ENCODE results near the gene RAB40B.
A peak's percentile ranks its signal among the peaks of the same experiment; 100 is the strongest.

Gene RAB40B

DNA sequence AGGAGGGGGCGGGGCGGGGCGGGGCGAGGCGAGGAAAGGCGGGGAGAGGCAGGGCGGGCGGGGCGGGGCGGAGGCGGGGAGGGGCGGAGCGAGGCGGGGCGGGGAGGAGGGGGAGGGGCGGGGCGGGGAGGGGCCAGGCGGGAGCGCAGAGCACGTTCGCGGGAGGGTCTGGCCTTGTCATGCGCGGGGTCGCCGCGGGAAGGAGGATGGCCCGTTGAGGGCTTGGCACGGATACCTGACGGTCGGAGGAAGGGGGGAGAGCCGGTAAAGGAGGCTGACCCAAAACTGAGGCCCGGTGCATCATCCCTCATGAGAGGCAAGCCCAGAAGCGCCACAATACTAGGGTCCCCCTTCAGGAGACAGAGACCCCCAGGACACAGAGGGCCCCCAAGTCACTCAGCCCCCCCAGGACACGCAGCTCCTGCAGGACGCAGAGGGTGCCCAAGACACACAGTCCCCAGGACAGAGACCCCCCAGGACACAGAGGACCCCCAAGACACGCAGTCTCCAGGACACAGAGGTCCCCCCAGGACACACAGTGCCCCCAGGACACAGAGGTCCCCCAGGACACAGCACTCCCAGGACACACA lies 49.7 kb downstream of the RAB40B start:
- peak; percentile 20 to 67 (median 30) for DNase-seq

DNA sequence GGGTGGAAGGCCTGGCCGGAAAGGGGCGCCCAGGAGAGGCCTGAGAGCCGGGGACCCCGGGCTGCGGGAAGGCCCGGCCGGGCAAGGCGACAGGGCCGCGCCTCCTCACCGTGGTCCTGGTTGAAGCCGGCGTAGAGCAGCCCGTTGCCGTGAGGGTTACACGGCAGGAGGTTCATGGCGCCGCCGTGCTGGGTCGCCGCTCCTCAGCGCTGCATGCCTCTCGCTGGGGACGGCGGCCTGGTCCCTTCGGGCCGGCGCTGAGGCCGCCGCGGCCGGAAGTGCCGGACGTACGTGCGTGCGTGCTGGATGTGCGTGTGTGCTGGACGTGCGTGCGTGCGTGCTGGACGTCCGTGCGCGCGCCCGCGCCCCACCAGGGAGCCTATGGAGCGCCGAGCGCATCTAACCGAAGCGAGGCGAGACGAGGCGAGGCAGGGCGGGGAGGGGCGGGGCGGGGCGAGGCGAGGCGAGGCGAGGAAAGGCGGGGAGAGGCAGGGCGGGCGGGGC lies 50.3 kb downstream of the RAB40B start, which contains the start of gene WDR45B:
TSS of gene WDR45B (minus strand) at position 280 of the 504 bp plus-strand sequence. CDS start at position 176, 104 bp downstream.
- peak; percentile 91 to 96 (median 94) for DNase-seq

DNA sequence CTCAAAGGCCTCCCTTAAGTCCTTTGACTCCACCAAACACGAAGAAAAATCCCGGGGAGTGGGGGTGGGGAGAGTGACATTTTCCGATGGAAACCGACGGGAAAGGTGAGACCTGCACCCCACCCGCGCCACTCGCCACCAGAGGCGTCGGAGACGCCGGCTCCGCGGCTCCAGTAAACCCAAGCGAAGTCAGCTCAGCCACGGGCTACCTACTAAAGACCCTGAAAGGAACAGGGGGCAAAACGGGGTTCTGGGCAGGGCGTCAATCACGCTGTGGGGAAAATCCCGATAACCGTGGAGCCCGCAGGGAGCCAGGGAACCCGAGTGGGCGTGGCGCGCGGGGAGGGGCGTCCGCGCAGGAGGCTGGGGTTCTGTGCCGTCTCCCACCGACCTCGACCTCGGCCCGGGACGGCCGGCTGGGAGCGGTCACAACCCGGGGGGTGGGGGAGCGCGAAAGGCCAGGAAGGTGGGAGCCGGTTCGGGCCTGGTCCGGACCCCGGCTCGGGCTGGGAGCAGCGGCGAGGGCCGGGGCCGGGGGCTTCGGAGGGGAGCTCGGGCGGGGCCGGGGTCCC lies 50.8 kb downstream of the RAB40B start:
- DNase-seq: peak in 2 of 3 experiments; percentile 40 to 58

DNA sequence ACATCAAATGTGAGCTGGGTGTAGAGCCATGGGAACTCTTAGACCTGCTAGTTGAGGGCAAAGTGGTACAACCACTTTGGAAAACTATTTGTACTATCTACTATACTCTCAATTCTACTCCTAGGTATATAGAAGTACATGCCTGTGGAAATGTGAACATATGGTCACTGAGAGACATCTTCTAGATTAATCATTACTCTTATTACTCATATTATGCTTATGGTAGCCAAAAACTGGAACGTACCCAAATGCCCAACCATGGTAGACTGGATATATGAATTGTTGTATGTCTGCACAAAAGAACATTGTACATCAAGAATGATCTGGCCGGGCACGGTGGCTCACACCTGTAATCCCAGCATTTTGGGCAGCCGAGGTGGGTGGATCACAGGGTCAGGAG lies 53.0 kb downstream of the RAB40B start:
- DNase-seq: no peak

DNA sequence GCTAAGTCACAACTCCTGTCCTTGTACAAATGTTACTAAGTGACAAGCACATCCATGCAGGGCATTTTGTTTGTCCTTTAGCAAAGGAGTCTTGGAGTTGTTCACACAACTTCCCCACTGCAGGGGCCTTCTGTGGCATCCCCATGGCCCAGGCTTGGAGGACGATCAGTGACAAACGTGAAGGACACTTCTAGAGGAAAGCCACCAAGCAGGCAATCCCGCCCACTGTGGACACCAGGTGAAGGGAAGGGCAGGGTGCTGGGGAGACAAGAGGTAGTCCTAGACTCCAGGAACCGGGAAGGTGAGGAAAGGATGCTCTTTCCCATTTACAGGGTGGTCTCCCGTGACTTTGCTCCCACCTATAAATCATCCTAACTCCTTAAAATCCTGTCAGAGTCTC lies 54.4 kb downstream of the RAB40B start:
- no peak for DNase-seq

DNA sequence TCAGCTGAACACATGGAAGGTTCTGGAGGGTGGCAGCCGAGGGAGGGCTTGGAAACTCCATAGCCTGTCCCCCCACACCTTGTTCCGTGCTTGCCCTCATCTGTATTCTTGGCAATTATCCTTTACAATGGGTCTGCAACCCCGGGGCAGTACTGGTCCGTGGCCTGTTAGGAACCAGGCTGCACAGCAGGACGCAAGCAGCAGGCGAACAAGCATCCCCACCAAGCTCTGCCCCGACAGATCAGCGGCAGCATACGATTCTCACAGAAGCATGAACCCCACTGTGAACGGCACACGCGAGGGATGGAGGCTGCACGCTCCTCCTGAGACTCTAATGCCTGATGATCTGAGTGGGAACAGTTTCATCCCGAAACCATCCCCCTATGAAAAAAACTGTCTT lies 56.5 kb downstream of the RAB40B start:
- DNase-seq: no peak

DNA sequence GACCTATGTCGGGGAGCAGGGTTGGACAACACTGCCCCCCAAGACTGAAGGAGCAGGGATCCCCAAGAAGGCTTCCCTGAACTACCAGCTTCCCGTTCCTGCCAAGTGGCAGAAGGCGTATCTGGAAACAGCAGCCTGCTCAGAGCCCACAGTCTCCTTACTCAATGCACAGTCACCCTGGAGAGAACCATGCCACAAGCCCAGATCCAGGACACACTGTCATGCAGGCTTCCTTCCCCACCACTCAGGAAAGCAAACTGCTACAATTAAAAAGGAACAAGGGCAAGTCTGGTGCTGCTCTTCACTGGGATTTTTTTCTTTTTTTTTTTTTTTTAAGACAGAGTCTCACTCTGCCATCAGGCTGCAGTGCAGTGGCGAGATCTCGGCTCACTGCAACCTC lies 58.5 kb downstream of the RAB40B start:
- DNase-seq: no peak

DNA sequence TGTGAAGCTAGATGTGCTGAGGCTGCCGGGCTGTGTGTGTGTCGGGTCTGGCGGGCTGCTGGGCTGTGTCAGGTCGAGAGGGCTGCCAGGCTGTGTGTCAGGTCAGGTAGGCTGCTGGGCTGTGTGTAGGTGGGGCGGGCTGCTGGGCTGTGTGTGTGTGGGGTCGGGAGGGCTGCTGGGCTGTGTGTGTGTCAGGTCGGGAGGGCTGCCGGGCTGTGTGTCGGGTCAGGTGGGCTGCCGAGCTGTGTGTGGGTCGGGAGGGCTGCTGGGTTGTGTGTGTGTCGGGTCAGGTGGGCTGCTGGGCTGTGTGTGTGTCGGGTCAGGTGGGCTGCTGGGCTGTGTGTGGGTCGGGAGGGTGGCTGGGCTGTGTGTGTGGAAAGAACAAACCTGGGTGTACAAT lies 58.9 kb downstream of the RAB40B start:
- DNase-seq: no peak

DNA sequence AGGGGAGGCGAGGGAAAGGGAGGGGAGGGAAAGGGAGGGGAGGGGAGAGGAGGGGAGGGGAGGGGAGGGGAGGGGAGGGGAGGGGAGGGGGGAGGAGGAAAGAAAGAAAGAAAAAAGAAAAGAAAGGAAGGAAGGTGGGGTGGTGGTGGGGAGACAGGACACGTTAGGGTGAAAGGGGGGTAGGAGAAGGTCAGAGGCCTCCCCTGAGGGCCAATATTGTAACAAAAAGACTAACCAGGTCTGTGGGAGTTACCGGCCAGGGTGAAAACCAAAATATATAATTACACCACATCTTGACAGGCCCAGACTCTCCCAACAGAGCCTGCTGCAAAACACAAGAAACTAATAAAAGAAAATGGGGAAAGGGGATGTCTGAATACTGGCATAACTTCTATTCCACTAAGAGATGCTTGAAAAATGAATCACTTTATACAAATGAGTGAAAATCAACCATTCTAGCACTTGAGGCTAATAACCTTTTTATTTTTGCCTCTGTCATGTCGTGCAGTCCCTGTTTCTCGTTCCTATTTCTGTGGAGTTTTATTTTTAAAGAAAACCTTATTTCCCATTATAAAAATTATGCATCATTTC lies 60.2 kb downstream of the RAB40B start:
- DNase-seq: no peak

DNA sequence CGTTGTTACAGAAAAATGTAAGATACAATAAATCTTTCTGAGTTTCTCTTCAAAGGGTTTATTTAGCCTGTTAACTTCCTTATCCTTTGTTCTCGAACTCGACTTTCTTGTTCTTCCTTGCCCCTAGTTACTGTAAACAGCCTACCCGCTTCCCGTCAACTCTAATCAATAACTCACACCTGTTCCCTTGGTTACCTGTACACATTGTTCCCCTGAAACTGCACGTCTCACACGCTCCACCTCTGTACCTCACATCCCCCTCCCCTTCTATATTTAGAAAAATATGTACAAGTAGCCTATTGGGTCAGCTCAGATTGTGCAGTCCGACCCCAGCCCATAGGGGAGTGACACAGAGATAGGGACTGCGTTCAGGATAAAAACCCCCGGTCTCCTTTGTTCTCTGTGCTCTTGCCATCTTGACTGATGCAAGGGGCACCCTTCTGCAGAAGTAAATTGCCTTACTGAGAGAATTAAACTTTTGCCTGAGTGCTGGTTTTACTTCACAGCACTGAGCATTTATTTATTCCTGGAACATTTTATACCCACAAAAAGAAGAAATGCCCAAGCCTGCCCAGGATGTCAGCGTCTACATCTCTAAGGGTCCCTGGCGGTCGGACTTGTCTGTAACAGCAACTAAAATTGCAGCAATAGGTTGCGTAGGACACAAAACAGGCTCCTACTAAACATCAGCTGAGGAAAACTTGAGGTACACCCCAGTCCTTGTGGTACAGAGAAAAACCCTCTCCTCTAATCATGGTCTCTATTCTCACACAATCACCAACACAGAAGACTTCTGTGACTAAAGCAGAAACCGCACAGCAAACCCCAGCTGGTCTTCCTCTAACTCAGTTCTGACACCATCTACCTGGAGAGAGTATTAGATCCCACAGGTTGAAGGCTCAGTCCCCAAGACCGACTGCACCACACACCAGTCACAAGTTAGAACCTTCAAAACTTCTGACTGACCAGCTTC lies 61.6 kb downstream of the RAB40B start:
- peak in 1 of 3 experiments; percentile 19 for DNase-seq

DNA sequence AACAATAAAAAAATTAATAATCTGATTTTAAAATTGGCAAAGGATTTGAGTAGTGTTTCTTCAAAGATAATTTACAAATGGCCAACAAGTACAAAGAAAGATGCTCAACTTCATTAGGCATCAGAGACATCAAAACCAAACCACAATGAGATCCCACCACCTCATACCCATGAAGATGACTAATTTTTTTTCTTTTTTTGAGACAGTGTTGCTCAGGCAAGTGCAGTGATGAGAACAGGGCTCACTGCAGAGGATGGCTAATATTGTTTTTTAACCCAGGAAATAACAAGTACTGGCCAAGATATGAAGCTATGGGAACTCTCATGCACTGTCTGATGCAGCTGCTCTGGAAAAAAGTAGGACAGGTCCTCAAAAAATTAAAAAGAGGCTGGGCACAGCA lies 65.2 kb downstream of the RAB40B start:
- DNase-seq: no peak

DNA sequence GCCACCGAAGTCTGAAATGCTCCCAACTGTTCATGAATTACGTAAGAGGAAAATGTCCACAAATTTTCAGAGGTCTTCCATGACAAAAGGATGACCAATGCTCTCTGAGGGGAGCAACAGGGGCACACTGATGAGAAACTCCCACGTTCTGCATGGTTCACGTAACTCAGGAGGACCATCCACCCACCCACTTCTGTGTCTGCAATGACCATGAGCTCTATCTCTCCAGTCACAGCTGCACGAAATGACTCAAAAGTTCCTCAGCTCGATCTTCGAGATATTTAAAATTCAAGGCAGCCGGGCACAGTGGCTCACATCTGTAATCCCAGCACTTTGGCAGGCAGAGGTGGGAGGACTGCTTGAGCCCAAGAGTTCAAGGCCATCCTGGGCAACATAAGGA lies 66.0 kb downstream of the RAB40B start:
- DNase-seq: no peak

DNA sequence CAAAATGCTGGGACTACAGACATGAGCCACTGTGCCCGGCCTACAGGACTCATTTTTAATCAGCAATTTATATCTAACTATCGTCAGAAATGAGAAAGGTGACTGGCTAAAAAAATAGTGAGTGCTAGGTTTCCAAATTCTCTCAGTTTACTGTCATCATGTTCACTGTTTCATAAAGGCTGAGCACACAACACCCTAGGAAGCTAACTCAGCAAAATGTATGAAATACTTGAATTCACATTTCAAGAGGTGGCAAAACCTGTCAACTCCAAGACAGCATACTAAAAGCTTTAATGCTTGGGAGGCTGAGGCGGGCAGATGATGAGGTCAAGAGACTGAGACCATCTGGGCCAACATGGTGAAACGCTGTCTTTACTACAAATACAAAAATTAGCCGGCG lies 67.0 kb downstream of the RAB40B start:
- no peak for DNase-seq

DNA sequence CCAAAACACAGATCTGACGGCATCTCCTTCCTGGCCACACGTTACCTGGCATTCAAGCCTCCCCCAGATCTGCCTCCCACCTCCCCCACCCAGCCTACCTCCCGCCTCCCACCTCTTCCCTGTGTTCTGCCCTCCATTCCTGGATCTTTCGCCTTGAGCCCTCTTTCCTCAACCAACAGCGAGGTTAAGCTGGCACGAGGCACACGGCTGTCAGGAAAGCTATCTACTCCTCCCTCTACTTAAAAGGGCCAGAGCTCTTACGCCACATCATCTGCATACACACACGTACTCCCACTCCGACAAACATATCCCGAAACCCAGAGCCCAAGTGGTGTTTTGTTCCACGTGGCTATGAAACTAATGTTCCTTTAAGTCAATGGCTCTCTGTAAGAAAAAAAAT lies 68.3 kb downstream of the RAB40B start:
- no peak for DNase-seq

DNA sequence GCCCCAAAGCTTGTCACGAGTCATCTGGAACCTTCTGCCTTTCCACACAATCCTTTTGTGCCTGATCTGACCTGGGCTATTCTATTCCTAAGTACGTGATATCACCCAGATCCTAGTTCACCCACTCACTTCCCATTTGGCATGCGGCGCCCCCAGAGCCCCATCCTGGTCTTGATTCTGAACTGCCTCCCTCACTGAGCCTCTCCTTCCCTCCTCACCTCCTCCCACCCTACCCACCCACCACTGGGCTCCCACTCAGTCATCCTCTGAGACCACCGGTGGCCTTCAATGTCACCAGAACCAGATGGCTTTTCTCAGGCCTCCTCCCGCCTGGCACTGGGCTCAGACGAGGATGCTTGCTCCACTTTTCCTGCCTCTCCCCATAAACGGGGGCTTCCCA lies 68.8 kb downstream of the RAB40B start:
- no peak for DNase-seq

DNA sequence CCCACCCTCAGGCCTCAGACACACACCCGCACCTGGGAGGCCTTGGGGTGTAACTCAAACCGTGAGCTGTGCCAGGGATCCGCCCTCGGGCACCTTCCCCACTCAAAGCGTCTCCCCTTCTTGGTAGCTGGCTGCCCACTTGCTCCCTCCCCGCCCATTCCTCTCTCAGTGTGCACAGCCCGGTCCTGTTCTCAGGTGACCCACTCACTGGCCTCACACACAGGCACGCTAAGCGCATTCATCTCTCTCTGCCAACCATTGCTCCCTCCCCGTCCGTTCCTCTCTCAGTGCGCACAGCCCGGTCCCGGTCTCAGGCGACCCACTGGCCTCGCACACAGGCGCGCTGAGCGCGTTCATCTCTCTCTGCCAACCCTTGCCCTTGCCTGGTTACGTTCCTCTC lies 71.1 kb downstream of the RAB40B start:
- no peak for DNase-seq

DNA sequence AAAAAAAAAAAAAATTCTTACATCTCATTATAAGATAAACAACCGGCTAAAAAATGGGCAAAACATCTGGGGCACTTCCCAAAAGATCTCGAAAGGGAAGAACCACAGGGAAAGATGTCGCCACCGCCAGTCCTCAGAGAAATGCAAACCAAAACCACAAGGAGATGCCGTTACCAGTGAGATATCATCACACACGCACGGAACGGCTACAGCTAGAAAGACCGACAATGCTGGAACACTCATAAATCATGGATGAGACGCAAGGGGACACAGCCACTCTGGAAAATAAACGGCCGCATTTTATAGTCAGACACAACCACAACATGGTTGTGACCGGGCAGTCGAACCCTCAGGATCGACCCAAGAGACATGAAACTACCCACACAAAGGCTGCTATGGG lies 74.8 kb downstream of the RAB40B start:
- DNase-seq: no peak

DNA sequence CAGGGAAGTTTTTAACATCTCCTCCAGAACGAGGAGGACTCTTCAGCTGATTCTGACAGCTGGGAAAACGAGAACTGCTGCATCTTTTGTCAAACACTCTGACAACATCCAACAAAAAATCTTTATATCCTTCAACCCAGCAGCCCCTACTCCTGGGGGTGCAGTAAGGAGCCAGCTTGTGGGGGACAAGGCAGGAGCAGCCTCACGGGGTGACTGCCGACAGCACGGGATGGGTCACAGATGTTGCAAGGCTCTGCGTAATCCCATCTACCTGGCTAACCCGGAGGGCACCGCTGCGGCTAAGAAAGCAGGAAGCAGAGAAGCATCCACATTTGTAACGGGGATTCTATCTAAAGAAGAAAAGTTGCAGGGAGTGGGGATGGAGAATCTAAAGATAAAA lies 78.9 kb downstream of the RAB40B start:
- no peak for DNase-seq

DNA sequence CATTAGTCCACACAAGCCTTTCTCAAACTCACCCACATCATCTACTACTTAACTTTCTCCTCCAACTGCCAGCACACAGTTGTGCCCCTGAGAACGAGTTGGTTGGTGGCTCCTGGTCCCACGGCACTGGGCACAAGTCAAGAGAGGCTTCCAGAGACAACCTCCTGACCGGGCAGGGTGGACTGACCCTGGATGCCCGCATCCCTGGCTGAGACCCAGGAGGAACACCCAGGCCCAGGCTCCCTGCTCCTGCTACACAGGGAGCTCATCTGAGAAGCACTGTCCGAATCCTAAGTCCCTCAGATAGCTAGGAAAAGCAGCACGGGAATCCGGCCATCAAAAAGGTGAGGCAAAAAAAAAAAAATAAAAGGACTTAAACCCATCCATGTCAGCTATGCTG lies 79.3 kb downstream of the RAB40B start:
- no peak for DNase-seq

DNA sequence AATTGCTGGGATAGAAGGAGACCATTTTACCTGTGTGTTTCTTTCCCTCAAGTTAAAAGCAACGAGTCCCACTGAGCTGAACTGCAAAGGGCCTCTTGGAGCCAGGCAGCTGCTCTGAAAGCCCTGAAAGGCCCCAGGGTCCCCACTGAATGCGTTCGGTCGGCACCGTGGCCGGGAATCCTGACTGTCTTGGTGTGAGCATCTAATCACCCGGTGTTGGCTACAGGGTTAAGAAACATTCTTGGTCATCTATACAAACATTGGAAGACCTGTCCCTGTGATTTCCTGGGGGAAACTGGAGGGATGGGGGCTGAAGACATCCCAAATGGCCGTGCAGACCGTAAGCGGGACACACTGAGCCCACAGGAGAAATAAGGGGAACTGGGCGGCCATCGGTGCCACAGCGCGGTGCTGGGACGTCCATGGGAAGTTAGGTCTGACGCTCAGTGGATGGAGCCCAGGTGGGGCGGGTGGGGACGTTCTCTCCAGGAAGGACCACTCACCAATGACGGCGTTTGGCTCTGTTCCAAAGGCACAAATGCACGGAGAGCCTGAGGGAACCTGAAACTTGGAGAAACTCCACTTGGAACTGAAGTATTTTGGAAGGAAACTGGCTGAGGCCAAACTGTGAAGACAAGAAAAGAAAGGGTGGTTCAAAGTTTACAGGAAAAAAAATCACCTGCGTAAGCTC lies 82.3 kb downstream of the RAB40B start:
- DNase-seq: no peak

DNA sequence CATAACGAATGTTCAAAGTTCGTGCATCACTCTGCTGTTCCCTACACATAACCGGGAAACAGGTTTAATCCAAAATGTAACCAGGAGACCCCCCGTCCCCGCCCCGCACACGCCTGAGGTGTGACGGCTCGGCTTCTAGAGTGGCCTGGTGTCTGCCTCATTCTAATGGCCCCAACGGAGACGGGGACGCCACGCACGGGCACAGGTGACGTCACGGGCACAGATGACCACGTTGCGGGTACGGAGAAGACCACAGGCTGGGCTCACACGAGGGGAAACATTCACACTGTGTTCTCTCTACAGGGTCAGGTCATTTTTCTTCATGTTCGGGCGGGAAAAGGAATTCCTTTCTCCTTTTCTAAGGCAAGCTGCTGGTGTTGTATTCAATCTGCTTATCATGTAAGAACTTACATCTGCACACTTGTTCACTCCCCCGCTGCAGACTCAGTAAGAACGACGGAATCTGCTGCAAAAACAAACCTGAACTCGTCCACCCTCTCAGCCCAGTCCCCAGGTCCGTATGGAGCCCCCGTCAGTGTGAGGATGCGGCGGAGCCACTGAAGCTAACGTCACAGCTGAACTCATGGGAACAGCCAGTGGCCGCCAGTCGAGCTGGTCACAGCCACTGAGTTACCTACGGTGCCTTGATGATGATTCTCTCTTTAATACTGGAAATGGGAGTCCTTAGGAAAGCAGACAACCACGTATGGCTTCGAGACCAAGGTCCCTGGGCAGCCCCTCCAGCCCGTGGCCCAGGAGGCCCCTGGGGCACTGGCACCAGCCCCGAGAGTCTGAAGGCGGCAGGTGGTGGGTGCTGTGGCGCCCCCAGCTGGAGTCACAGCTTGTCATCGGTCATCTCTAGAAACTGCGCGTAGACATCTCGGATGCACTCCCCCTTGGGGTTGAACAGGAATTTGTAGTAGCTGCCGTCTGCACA lies 83.1 kb downstream of the RAB40B start:
- no peak for DNase-seq
